ENCODE measurements around the gene ADAM12. TPM values are rescaled to one million over a fixed set of nuclear protein-coding genes. Genes with fewer than 3 reads are reported as not detected.

Gene ADAM12
- total RNA-seq, 1 donor from 2014 or later = 0.98 TPM

DNA sequence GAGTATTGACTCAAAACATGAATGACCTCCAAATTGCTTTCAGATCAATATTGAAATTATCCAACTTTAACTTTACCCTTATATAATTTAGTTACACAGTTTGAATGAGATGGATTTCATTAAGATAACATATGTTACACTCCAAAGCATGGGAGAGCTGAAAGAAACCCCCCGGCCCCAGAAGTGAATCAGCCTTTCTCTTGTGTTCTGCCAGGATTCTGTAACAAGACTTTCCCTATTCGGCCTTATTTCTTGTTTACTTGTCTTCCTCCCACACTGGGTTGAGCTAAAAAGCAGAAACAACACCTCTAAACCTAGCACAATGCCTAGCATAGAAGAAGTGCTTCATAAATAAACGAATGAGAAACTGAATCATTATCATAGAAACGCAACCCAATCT lies 224.8 kb downstream of the ADAM12 start:
- intact Hi-C loops (cut with DNase I) = no loop called here

DNA sequence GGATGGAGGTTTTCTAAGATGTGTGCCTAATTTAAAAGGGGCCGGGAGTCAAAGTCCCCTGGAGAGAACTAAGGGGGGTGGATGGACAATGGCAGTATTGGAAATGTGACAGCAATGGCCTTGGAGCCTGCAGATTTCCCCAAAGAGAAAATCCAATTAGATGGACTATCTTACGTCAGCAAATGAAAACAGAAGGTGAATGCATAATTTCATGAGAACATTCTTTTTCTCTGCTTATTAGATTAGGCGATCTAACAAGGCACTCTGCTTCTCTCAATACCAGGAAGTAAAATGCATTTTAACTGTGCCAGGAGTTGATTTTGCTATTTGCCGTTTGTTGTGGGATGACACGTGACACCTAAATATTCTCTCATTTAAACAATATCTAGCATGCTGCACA lies 226.6 kb downstream of the ADAM12 start:
- Histone ChIP-seq H3K36me3 (no peaks in the 10 kb centered on the region), H3K9me3 (no peaks in the 10 kb centered on the region), H3K4me1 (no peaks in the 10 kb centered on the region), H3K27me3 (peaks cover 3% of the 10 kb centered on the region), H3K4me3 (no peak overlapping the region), H3K27ac (no peak overlapping the region)
- intact Hi-C loops (cut with DNase I) = no loop called here
- no peak for DNase-seq
- no peak for ATAC-seq
- TF ChIP-seq, protein P1, sequence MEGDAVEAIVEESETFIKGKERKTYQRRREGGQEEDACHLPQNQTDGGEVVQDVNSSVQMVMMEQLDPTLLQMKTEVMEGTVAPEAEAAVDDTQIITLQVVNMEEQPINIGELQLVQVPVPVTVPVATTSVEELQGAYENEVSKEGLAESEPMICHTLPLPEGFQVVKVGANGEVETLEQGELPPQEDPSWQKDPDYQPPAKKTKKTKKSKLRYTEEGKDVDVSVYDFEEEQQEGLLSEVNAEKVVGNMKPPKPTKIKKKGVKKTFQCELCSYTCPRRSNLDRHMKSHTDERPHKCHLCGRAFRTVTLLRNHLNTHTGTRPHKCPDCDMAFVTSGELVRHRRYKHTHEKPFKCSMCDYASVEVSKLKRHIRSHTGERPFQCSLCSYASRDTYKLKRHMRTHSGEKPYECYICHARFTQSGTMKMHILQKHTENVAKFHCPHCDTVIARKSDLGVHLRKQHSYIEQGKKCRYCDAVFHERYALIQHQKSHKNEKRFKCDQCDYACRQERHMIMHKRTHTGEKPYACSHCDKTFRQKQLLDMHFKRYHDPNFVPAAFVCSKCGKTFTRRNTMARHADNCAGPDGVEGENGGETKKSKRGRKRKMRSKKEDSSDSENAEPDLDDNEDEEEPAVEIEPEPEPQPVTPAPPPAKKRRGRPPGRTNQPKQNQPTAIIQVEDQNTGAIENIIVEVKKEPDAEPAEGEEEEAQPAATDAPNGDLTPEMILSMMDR (IDR thresholded peaks at IDR 0.05) = no peak

More for the DNA sequence above, 224.8 kb downstream of the ADAM12 start:
- ATAC-seq (no peak), DNase-seq (no peak)
- TF ChIP-seq, protein P1 (IDR thresholded peaks at IDR 0.05) = no peak
- Histone ChIP-seq H3K27ac (no peak overlapping the region), H3K4me1 (no peaks in the 10 kb centered on the region), H3K9me3 (no peaks in the 10 kb centered on the region), H3K4me3 (no peak overlapping the region), H3K27me3 (peaks cover 3% of the 10 kb centered on the region), H3K36me3 (no peaks in the 10 kb centered on the region)

DNA sequence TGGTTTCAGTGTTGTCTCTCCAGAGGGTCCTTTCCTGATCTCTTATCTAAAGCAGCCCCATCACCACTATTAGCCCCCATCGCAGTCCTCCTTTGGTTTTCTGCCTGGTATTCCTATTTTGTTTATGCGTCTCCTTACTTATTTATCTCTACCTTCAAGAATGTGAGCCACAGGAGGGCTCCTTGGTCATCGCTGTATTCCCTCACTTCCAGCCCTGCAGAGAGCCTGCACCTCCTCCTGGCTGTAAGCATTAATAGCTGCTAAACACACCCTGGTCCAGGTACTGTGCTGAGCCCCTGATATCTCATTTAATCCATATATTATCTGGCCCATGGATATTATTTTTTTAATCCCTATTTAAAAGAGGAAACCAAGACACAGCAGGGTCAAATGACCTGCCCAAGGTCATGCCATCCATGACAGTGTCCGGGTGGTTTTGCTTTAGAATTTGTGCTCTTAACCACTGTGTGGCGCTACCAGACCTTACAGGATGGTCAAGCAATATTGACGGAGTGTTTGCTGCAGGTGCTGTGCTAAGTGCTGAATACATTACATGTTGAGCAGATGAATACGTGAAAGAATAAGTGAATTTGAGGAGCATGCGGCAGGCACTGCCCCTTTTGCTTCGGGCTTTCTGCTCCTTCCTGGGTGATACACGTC lies 227.2 kb downstream of the ADAM12 start:
- no peak for ATAC-seq
- TF ChIP-seq, protein P1 (IDR thresholded peaks at IDR 0.05) = peak; percentile 19
- H3K27me3 ChIP-seq = peaks cover 3% of the 10 kb centered on the region
- H3K27ac ChIP-seq = no peak overlapping the region
- H3K4me3 ChIP-seq = no peak overlapping the region
- no peak for DNase-seq
- intact Hi-C loops (cut with DNase I) = no loop called here
- no peaks in the 10 kb centered on the region for H3K4me1 ChIP-seq
- H3K9me3 ChIP-seq = no peaks in the 10 kb centered on the region
- H3K36me3 ChIP-seq = no peaks in the 10 kb centered on the region

DNA sequence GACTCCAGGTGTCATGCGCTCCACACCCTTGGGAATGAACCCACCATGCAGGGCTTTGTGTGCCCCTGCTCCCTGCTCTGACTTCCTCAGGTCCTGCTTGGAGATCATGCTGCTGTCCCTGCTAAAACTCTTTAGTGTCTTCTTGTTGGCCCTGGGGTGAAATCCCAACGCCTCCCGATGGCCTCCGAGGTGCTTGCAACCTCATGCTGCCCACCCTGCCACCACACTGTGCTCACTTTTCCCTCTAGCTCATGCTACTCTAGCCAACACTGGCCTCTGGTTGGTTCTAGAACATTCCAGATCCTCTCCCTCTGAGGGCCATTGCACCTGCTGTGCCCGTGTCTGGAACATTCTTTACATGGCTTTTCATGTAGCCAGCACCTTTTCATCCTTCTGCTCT lies 227.7 kb downstream of the ADAM12 start:
- DNase-seq = no peak
- intact Hi-C loops (cut with DNase I) = no loop called here
- H3K9me3 ChIP-seq = no peaks in the 10 kb centered on the region

DNA sequence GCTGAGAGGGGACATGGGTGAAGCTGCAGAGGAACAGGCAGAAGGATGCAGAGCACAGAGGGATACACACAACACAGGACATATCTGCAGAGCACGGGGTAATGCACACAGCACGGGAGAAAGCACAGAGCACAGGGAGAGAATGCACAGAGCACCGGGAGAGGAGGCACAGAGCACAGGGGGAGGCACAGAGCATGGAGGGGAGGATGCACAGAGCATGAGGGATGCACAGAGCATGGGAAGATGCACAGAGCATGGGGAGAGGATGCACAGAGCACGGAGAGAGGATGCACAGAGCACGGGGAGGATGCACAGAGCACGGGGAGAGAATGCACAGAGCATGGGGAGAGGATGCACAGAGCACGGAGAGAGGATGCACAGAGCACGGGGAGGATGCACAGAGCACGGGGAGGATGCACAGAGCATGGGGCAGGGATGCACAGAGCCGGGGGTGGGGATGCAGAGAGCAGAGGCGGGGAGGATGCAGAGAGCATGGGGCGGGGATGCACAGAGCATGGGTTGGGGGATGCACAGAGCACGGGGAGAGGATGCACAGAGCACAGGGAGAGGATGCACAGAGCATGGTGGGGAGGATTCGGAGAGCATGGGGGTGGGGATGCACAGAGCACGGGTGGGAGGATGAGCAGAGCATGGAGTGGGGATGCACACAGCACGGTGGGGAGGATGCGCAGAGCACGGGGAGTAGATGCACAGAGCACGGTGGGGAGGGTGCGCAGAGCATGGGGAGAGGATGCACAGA lies 230.0 kb downstream of the ADAM12 start:
- H3K4me3 ChIP-seq = no peak overlapping the region
- intact Hi-C loops (cut with DNase I) = no loop called here
- H3K27me3 ChIP-seq = peaks cover 3% of the 10 kb centered on the region
- no peaks in the 10 kb centered on the region for H3K9me3 ChIP-seq
- no peaks in the 10 kb centered on the region for H3K36me3 ChIP-seq
- ATAC-seq (peak; percentile 27), DNase-seq (no peak)
- no peak overlapping the region for H3K27ac ChIP-seq
- no peaks in the 10 kb centered on the region for H3K4me1 ChIP-seq
- TF ChIP-seq, protein P1 (IDR thresholded peaks at IDR 0.05) = no peak

More for the DNA sequence above, 227.7 kb downstream of the ADAM12 start:
- ATAC-seq = no peak
- no peak overlapping the region for H3K4me3 ChIP-seq
- H3K27ac ChIP-seq = no peak overlapping the region
- peaks cover 3% of the 10 kb centered on the region for H3K27me3 ChIP-seq
- TF ChIP-seq, protein P1 (IDR thresholded peaks at IDR 0.05) = no peak
- no peaks in the 10 kb centered on the region for H3K36me3 ChIP-seq
- no peaks in the 10 kb centered on the region for H3K4me1 ChIP-seq

Measured in upper lobe of right lung (tissue), 1 donor.